HepG2 (cell line): ENCODE data around the gene CCDC93. TPM values are rescaled to one million over a fixed set of nuclear protein-coding genes. Genes with fewer than 3 reads are reported as not detected.

Experiments
- ATF7 ChIP-seq, 2 experiments: fragments of 450-650 bp in 1 of 2; sonication (generic) in 1 of 2; formaldehyde crosslinking in 1 of 2; IDR thresholded peaks; 2 replicates each; pipeline versions ENCODE4 v1.4.0 to v1.6.1; 2016 to 2020; ENCODE audit warnings: antibody characterized with exemption in 1 of 2, mild to moderate bottlenecking in 1 of 2, missing genetic modification reagents in 1 of 2
- GATAD2A ChIP-seq: IDR thresholded peaks from 2 replicates; pipeline ENCODE4 v1.6.1; 2016
- HDAC6 ChIP-seq: fragments of 200-600 bp; sonication (generic); IDR thresholded peaks from 2 replicates; pipeline ENCODE4 v1.7.0; 2017; ENCODE audit warnings: mild to moderate bottlenecking, antibody characterized with exemption, low read length, low read depth
- HOXD1 ChIP-seq: sonication (generic); formaldehyde crosslinking; IDR thresholded peaks from 2 replicates; pipeline ENCODE4 v1.5.0; 2020; ENCODE audit warnings: missing genetic modification reagents
- NFRKB ChIP-seq: fragments of 450-650 bp; IDR thresholded peaks from 2 replicates; pipeline ENCODE4 v1.6.1; 2017
- SIX1 ChIP-seq: sonication (generic); formaldehyde crosslinking; IDR thresholded peaks from 2 replicates; pipeline ENCODE4 v1.4.0; 2020; ENCODE audit warnings: missing genetic modification reagents, borderline replicate concordance
- TRIM24 ChIP-seq: sonication (generic); formaldehyde crosslinking; IDR thresholded peaks from 2 replicates; pipeline ENCODE4 v1.8.0; 2022; ENCODE audit warnings: mild to moderate bottlenecking, missing genetic modification reagents
- ZMYM2 ChIP-seq: sonication (generic); formaldehyde crosslinking; IDR thresholded peaks from 2 replicates; pipeline ENCODE4 v1.8.0; 2022; ENCODE audit warnings: mild to moderate bottlenecking, missing genetic modification reagents
- ZNF329 ChIP-seq: sonication (generic); formaldehyde crosslinking; IDR thresholded peaks from 2 replicates; pipeline ENCODE4 v1.9.0; 2021; ENCODE audit warnings: low read depth, mild to moderate bottlenecking, missing genetic modification reagents
- ZNF354B ChIP-seq: sonication (generic); formaldehyde crosslinking; IDR thresholded peaks from 2 replicates; pipeline ENCODE4 v1.8.0; 2022; ENCODE audit warnings: mild to moderate bottlenecking, missing genetic modification reagents
- ZNF878 ChIP-seq: sonication (generic); formaldehyde crosslinking; IDR thresholded peaks from 2 replicates; pipeline ENCODE4 v1.8.1; 2023; ENCODE audit warnings: mild to moderate bottlenecking, missing genetic modification reagents, moderate library complexity
- polyA plus RNA-seq, 8 experiments: library from polyadenylated mRNA; depleted of rRNA in 3 of 8; stranded (reverse) in 7 of 8; unstranded in 1 of 8; fragments of >200 nt; fragmentation: Illumina TruSeq in 4 of 8; extraction: Trizol in 4 of 8; gene quantifications; 2 replicates each; pipeline versions ENCODE4 v1.2.1 to v1.2.3, GENCODE V29; 2011 to 2016; ENCODE audit warnings: low read depth in 4 of 8, missing spikeins in 1 of 8, mixed read lengths in 1 of 8; ENCODE audit not compliant: insufficient read depth in 1 of 8
- total RNA-seq, 5 experiments: library from RNA; depleted of rRNA; stranded (reverse); fragments of >200 nt; fragmentation: Illumina TruSeq; extraction: Trizol; gene quantifications; 2 replicates each; pipeline ENCODE4 v1.2.3, GENCODE V29; 2016; ENCODE audit warnings: low read depth in 1 of 5
- TF ChIP-seq, protein P1 (sequence below): sonication (generic); formaldehyde crosslinking; IDR thresholded peaks from 2 replicates; pipeline ENCODE4 v1.4.0; 2020; ENCODE audit warnings: missing genetic modification reagents, borderline replicate concordance
- TF ChIP-seq, protein P2 (sequence below): sonication (generic); formaldehyde crosslinking; IDR thresholded peaks from 2 replicates; pipeline ENCODE4 v1.5.0; 2020; ENCODE audit warnings: mild to moderate bottlenecking, missing genetic modification reagents
- TF ChIP-seq, protein P3 (sequence below): sonication (generic); formaldehyde crosslinking; IDR thresholded peaks from 2 replicates; pipeline ENCODE4 v1.5.0; 2020; ENCODE audit warnings: missing genetic modification reagents, mild to moderate bottlenecking, borderline replicate concordance
- TF ChIP-seq, protein P4 (sequence below): sonication (generic); formaldehyde crosslinking; IDR thresholded peaks from 2 replicates; pipeline ENCODE4 v1.5.0; 2020; ENCODE audit warnings: mild to moderate bottlenecking, missing genetic modification reagents
- TF ChIP-seq, protein P5 (sequence below): sonication (generic); formaldehyde crosslinking; IDR thresholded peaks from 2 replicates; pipeline ENCODE4 v1.5.1; 2020; ENCODE audit warnings: missing genetic modification reagents, mild to moderate bottlenecking, borderline replicate concordance
- TF ChIP-seq, protein P6 (sequence below): IDR thresholded peaks from 2 replicates; pipeline ENCODE4 v1.6.1; 2012; ENCODE audit warnings: low read depth, low read length, improper control_type of control experiment

CCDC93 gene
- total and polyA plus RNA-seq, 2 of the 13 experiments (the other 11 are each of a cell fraction or from before 2014, with no cell fraction given), result 37.2 to 53.2 TPM

DNA sequence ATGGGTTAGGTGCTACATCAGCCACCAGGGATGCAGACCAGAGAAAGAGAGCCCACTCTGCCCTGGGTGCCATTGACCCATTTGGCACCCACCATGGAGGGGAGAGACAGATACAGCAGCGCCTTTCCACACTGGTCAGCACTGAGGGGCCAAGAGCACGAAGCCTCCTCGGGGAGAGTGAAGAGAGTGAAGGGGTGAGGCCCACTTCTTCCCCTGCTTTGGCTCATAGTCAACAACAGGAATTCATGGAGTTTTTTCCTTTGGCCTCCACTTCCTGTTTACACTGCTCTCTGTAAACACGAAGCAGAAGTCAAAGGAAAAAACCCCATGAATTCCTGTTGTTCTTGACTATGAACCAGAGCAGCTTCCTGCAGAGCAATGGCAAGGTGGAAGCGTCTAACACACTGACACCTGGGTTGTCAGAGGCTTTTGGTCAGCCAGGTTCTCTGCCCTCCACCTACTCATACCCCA is 80.0 kb downstream of the CCDC93 start (continued):
- TF ChIP-seq, protein P1, sequence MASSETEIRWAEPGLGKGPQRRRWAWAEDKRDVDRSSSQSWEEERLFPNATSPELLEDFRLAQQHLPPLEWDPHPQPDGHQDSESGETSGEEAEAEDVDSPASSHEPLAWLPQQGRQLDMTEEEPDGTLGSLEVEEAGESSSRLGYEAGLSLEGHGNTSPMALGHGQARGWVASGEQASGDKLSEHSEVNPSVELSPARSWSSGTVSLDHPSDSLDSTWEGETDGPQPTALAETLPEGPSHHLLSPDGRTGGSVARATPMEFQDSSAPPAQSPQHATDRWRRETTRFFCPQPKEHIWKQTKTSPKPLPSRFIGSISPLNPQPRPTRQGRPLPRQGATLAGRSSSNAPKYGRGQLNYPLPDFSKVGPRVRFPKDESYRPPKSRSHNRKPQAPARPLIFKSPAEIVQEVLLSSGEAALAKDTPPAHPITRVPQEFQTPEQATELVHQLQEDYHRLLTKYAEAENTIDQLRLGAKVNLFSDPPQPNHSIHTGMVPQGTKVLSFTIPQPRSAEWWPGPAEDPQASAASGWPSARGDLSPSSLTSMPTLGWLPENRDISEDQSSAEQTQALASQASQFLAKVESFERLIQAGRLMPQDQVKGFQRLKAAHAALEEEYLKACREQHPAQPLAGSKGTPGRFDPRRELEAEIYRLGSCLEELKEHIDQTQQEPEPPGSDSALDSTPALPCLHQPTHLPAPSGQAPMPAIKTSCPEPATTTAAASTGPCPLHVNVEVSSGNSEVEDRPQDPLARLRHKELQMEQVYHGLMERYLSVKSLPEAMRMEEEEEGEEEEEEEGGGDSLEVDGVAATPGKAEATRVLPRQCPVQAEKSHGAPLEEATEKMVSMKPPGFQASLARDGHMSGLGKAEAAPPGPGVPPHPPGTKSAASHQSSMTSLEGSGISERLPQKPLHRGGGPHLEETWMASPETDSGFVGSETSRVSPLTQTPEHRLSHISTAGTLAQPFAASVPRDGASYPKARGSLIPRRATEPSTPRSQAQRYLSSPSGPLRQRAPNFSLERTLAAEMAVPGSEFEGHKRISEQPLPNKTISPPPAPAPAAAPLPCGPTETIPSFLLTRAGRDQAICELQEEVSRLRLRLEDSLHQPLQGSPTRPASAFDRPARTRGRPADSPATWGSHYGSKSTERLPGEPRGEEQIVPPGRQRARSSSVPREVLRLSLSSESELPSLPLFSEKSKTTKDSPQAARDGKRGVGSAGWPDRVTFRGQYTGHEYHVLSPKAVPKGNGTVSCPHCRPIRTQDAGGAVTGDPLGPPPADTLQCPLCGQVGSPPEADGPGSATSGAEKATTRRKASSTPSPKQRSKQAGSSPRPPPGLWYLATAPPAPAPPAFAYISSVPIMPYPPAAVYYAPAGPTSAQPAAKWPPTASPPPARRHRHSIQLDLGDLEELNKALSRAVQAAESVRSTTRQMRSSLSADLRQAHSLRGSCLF (CRISPR knock-in tag), result no peak
- TF ChIP-seq HOXD1 (CRISPR knock-in tag), result no peak
- TF ChIP-seq, protein P2, sequence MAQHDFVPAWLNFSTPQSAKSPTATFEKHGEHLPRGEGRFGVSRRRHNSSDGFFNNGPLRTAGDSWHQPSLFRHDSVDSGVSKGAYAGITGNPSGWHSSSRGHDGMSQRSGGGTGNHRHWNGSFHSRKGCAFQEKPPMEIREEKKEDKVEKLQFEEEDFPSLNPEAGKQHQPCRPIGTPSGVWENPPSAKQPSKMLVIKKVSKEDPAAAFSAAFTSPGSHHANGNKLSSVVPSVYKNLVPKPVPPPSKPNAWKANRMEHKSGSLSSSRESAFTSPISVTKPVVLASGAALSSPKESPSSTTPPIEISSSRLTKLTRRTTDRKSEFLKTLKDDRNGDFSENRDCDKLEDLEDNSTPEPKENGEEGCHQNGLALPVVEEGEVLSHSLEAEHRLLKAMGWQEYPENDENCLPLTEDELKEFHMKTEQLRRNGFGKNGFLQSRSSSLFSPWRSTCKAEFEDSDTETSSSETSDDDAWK (CRISPR knock-in tag), result no peak
- TF ChIP-seq, protein P3, sequence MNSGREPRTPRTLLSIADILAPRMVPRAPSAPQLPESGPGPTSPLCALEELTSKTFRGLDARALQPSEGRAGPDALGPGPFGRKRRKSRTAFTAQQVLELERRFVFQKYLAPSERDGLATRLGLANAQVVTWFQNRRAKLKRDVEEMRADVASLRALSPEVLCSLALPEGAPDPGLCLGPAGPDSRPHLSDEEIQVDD (CRISPR knock-in tag), result no peak
- TF ChIP-seq GATAD2A (CRISPR knock-in tag), result peak; percentile 81
- TF ChIP-seq, protein P4, sequence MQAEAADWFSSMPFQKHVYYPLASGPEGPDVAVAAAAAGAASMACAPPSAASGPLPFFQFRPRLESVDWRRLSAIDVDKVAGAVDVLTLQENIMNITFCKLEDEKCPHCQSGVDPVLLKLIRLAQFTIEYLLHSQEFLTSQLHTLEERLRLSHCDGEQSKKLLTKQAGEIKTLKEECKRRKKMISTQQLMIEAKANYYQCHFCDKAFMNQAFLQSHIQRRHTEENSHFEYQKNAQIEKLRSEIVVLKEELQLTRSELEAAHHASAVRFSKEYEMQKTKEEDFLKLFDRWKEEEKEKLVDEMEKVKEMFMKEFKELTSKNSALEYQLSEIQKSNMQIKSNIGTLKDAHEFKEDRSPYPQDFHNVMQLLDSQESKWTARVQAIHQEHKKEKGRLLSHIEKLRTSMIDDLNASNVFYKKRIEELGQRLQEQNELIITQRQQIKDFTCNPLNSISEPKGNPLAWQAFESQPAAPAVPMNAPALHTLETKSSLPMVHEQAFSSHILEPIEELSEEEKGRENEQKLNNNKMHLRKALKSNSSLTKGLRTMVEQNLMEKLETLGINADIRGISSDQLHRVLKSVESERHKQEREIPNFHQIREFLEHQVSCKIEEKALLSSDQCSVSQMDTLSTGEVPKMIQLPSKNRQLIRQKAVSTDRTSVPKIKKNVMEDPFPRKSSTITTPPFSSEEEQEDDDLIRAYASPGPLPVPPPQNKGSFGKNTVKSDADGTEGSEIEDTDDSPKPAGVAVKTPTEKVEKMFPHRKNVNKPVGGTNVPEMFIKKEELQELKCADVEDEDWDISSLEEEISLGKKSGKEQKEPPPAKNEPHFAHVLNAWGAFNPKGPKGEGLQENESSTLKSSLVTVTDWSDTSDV (CRISPR knock-in tag), result no peak
- no peak for TF ChIP-seq HDAC6
- TF ChIP-seq ZNF329 (CRISPR knock-in tag), result no peak
- no peak for TF ChIP-seq SIX1 (CRISPR knock-in tag)
- no peak for TF ChIP-seq ATF7 (IDR thresholded peaks at IDR 0.05)
- TF ChIP-seq ATF7 (CRISPR knock-in tag; IDR thresholded peaks at IDR 0.05), result no peak
- TF ChIP-seq, protein P5, sequence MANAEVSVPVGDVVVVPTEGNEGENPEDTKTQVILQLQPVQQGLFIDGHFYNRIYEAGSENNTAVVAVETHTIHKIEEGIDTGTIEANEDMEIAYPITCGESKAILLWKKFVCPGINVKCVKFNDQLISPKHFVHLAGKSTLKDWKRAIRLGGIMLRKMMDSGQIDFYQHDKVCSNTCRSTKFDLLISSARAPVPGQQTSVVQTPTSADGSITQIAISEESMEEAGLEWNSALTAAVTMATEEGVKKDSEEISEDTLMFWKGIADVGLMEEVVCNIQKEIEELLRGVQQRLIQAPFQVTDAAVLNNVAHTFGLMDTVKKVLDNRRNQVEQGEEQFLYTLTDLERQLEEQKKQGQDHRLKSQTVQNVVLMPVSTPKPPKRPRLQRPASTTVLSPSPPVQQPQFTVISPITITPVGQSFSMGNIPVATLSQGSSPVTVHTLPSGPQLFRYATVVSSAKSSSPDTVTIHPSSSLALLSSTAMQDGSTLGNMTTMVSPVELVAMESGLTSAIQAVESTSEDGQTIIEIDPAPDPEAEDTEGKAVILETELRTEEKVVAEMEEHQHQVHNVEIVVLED, result no peak
- TF ChIP-seq, protein P6, sequence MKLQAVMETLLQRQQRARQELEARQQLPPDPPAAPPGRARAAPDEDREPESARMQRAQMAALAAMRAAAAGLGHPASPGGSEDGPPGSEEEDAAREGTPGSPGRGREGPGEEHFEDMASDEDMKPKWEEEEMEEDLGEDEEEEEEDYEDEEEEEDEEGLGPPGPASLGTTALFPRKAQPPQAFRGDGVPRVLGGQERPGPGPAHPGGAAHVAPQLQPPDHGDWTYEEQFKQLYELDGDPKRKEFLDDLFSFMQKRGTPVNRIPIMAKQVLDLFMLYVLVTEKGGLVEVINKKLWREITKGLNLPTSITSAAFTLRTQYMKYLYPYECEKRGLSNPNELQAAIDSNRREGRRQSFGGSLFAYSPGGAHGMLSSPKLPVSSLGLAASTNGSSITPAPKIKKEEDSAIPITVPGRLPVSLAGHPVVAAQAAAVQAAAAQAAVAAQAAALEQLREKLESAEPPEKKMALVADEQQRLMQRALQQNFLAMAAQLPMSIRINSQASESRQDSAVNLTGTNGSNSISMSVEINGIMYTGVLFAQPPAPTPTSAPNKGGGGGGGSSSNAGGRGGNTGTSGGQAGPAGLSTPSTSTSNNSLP, result no peak
- no peak for TF ChIP-seq TRIM24 (CRISPR knock-in tag)
- no peak for TF ChIP-seq ZNF354B
- no peak for TF ChIP-seq ZNF878 (CRISPR knock-in tag)
- TF ChIP-seq NFRKB, result no peak
- TF ChIP-seq ZMYM2 (CRISPR knock-in tag), result no peak
